ENCODE data around the gene TPM4. TPM values are rescaled to one million over a fixed set of nuclear protein-coding genes. Genes with fewer than 3 reads are reported as not detected.

Gene TPM4
- total and polyA plus RNA-seq, 2 donors (not counting 1 experiment from before 2014, with no cell fraction given): 65.4 to 127 TPM

- Mint-ChIP-seq H3K4me1 (no peaks in the 10 kb centered on the region), H3K4me3 (no peak overlapping the region), H3K9me3 (ENCODE audit: insufficient read depth) (no peaks in the 10 kb centered on the region), H3K27ac (no peak overlapping the region), H3K27me3 (no peaks in the 10 kb centered on the region)
- H2AFZ ChIP-seq (ENCODE audit: insufficient read depth, low read depth, low read length, poor library complexity, severe bottlenecking): no peak overlapping the region
- no peak for DNase-seq
- H4K20me1 ChIP-seq (ENCODE audit: control insufficient read depth, insufficient read depth, low read length, poor library complexity, severe bottlenecking): no peaks in the 10 kb centered on the region
- H3K79me2 ChIP-seq (ENCODE audit: control insufficient read depth, insufficient read depth, low read length): no peaks in the 10 kb centered on the region
- ChIA-PET POLR2A (interaction anchor here (0.6 kb wide), 1 partner anchor 239 kb away, joined by 4 read pairs; no protein-coding TSS in a partner anchor), CTCF (interaction anchor here (0.6 to 2.0 kb wide), 5 partner anchors 14 to 268 kb away, joined by 3 to 4 read pairs (median 3); no protein-coding TSS in a partner anchor)
- intact Hi-C loops (cut with micrococcal nuclease): no loop called here
- H3K4me2 ChIP-seq (replicated peaks; ENCODE audit: low read depth, low read length, poor library complexity, severe bottlenecking): no peak overlapping the region
- WGBS (ENCODE audit: insufficient coverage): 80% methylated on average over 1 of the region's 3 CpGs
- H3K9me3 ChIP-seq (ENCODE audit: control extremely low read depth in 1 of 3, control insufficient read depth in 2 of 3, insufficient read depth in 1 of 3, low read length in 2 of 3): peaks cover 0 to 6% (median 0%) of the 10 kb centered on the region in 3 donors
- no peaks in the 10 kb centered on the region for H3K36me3 ChIP-seq (replicated peaks in 1 of 2; ENCODE audit: control extremely low read depth in 1 of 2, control insufficient read depth in 1 of 2, extremely low read depth in 1 of 2, insufficient read depth in 2 of 2, low read length in 1 of 2)
- no peaks in the 10 kb centered on the region for H3K4me1 ChIP-seq (ENCODE audit: control insufficient read depth in 2 of 2, insufficient read depth in 2 of 2, low read length in 2 of 2)
- no peaks in the 10 kb centered on the region for H3K27me3 ChIP-seq (replicated peaks in 1 of 4; ENCODE audit: control extremely low read depth in 1 of 4, control insufficient read depth in 3 of 4, insufficient read depth in 4 of 4, low read length in 3 of 4)
- no peak overlapping the region for H3K27ac ChIP-seq (ENCODE audit: low read length in 2 of 2)
- TF ChIP-seq, protein P1, sequence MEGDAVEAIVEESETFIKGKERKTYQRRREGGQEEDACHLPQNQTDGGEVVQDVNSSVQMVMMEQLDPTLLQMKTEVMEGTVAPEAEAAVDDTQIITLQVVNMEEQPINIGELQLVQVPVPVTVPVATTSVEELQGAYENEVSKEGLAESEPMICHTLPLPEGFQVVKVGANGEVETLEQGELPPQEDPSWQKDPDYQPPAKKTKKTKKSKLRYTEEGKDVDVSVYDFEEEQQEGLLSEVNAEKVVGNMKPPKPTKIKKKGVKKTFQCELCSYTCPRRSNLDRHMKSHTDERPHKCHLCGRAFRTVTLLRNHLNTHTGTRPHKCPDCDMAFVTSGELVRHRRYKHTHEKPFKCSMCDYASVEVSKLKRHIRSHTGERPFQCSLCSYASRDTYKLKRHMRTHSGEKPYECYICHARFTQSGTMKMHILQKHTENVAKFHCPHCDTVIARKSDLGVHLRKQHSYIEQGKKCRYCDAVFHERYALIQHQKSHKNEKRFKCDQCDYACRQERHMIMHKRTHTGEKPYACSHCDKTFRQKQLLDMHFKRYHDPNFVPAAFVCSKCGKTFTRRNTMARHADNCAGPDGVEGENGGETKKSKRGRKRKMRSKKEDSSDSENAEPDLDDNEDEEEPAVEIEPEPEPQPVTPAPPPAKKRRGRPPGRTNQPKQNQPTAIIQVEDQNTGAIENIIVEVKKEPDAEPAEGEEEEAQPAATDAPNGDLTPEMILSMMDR (IDR thresholded peaks at IDR 0.05): no peak
- TF ChIP-seq EZH2 (IDR thresholded peaks at IDR 0.05; ENCODE audit: borderline replicate concordance, insufficient read depth, low read depth, low read length, poor library complexity, severe bottlenecking): no peak
- ATAC-seq (ENCODE audit: low read depth): no peak
- no peak overlapping the region for H3K9ac ChIP-seq (ENCODE audit: low read length)
- H3K4me3 ChIP-seq (ENCODE audit: control extremely low read depth in 1 of 5, extremely low read depth in 1 of 5, insufficient read depth in 1 of 5, low read depth in 2 of 5, low read length in 4 of 5): no peak overlapping the region
These were observed 27.7 kb upstream of the TPM4 start for GRCh38 chr19:16048583-16048982.

GRCh38 chr19:16051254-16052025 lies 24.9 kb upstream of the TPM4 start:
- Mint-ChIP-seq H3K27ac (no peak overlapping the region), H3K9me3 (ENCODE audit: insufficient read depth) (peaks cover 5% of the 10 kb centered on the region), H3K4me3 (no peak overlapping the region), H3K27me3 (peaks cover 6% of the 10 kb centered on the region), H3K4me1 (no peaks in the 10 kb centered on the region)
- peaks cover 0 to 5% (median 0%) of the 10 kb centered on the region in 4 experiments for H3K27me3 ChIP-seq (replicated peaks in 1 of 4; ENCODE audit: control extremely low read depth in 1 of 4, control insufficient read depth in 3 of 4, insufficient read depth in 4 of 4, low read length in 3 of 4)
- no peaks in the 10 kb centered on the region for H3K4me1 ChIP-seq (ENCODE audit: control insufficient read depth in 2 of 2, insufficient read depth in 2 of 2, low read length in 2 of 2)
- no peaks in the 10 kb centered on the region for H3K36me3 ChIP-seq (replicated peaks in 1 of 2; ENCODE audit: control extremely low read depth in 1 of 2, control insufficient read depth in 1 of 2, extremely low read depth in 1 of 2, insufficient read depth in 2 of 2, low read length in 1 of 2)
- peak; percentile 56 for DNase-seq
- peaks cover 0 to 6% (median 0%) of the 10 kb centered on the region in 3 donors for H3K9me3 ChIP-seq (ENCODE audit: control extremely low read depth in 1 of 3, control insufficient read depth in 2 of 3, insufficient read depth in 1 of 3, low read length in 2 of 3)
- H3K4me2 ChIP-seq (replicated peaks; ENCODE audit: low read depth, low read length, poor library complexity, severe bottlenecking): no peak overlapping the region
- no peak overlapping the region for H3K9ac ChIP-seq (ENCODE audit: low read length)
- no peak overlapping the region for H3K27ac ChIP-seq (ENCODE audit: low read length in 2 of 2)
- ChIA-PET POLR2A (no interaction called here), CTCF (interaction anchor here (1.3 kb wide), 1 partner anchor 11 kb away, joined by 3 read pairs; no protein-coding TSS in a partner anchor)
- no peak overlapping the region for H3K4me3 ChIP-seq (ENCODE audit: control extremely low read depth in 1 of 5, extremely low read depth in 1 of 5, insufficient read depth in 1 of 5, low read depth in 2 of 5, low read length in 4 of 5)
- no peaks in the 10 kb centered on the region for H3K79me2 ChIP-seq (ENCODE audit: control insufficient read depth, insufficient read depth, low read length)
- intact Hi-C loops (cut with micrococcal nuclease): no loop called here
- no peak for TF ChIP-seq EZH2 (IDR thresholded peaks at IDR 0.05; ENCODE audit: borderline replicate concordance, insufficient read depth, low read depth, low read length, poor library complexity, severe bottlenecking)
- TF ChIP-seq, protein P1 (IDR thresholded peaks at IDR 0.05): no peak
- H4K20me1 ChIP-seq (ENCODE audit: control insufficient read depth, insufficient read depth, low read length, poor library complexity, severe bottlenecking): no peaks in the 10 kb centered on the region
- no peak overlapping the region for H2AFZ ChIP-seq (ENCODE audit: insufficient read depth, low read depth, low read length, poor library complexity, severe bottlenecking)
- peak; percentile 79 for ATAC-seq (ENCODE audit: low read depth)
- WGBS (ENCODE audit: insufficient coverage): 58% methylated on average over 8 of the region's 11 CpGs
